ENCODE results near the gene TOX2. TPM values are rescaled to one million over a fixed set of nuclear protein-coding genes. Genes with fewer than 3 reads are reported as not detected.

TOX2 gene
- total RNA-seq, 1 experiment from 2014 or later: 2.7 TPM

- ChIA-PET CTCF (interaction anchor here (0.5 to 2.2 kb wide), 2 partner anchors 227 to 546 kb away, joined by 3 to 10 read pairs; no protein-coding TSS in a partner anchor), POLR2A (interaction anchor here (0.6 kb wide), 1 partner anchor 19 kb away, joined by 5 read pairs; no protein-coding TSS in a partner anchor)
- Mint-ChIP-seq H3K27me3 (ENCODE audit: insufficient read depth, unreplicated experiment) (no peaks in the 10 kb centered on the region), H3K4me3 (ENCODE audit: unreplicated experiment) (no peak overlapping the region), H3K4me1 (ENCODE audit: insufficient read depth, unreplicated experiment) (peaks cover 16% of the 10 kb centered on the region), H3K36me3 (ENCODE audit: insufficient read depth, unreplicated experiment) (no peaks in the 10 kb centered on the region), H3K9me3 (ENCODE audit: unreplicated experiment) (no peaks in the 10 kb centered on the region), H3K27ac (ENCODE audit: low read depth, unreplicated experiment) (no peak overlapping the region)
- TF ChIP-seq CTCF (IDR thresholded peaks at IDR 0.05; ENCODE audit: unreplicated experiment): no peak
- intact Hi-C loops (cut with micrococcal nuclease): loop anchor here (1.0 to 5.0 kb wide), 2 partner anchors 37 to 106 kb away; no protein-coding TSS in a partner anchor
- BruUV-seq (replicated peaks): no TSS peak
- no peak for DNase-seq (ENCODE audit: unreplicated experiment)
Measured at GRCh38 chr20:43976547-43976946, 61.9 kb downstream of the TOX2 start.

- no peak overlapping the region for H3K27ac Mint-ChIP-seq (ENCODE audit: low read depth, unreplicated experiment)
- intact Hi-C loops (cut with micrococcal nuclease): loop anchor here (5.0 kb wide), 1 partner anchor 105 kb away; no protein-coding TSS in a partner anchor
- no peak overlapping the region for H3K4me3 Mint-ChIP-seq (ENCODE audit: unreplicated experiment)
- no peaks in the 10 kb centered on the region for H3K36me3 Mint-ChIP-seq (ENCODE audit: insufficient read depth, unreplicated experiment)
- BruUV-seq (replicated peaks): no TSS peak
- peaks cover 16% of the 10 kb centered on the region for H3K4me1 Mint-ChIP-seq (ENCODE audit: insufficient read depth, unreplicated experiment)
- H3K27me3 Mint-ChIP-seq (ENCODE audit: insufficient read depth, unreplicated experiment): no peaks in the 10 kb centered on the region
- no peaks in the 10 kb centered on the region for H3K9me3 Mint-ChIP-seq (ENCODE audit: unreplicated experiment)
- ChIA-PET CTCF (interaction anchor here (1.1 to 2.2 kb wide), 3 partner anchors 10 to 227 kb away, joined by 4 to 10 read pairs (median 6); no protein-coding TSS in a partner anchor), POLR2A (no interaction called here)
- DNase-seq (ENCODE audit: unreplicated experiment): peak; percentile 49
- TF ChIP-seq CTCF (IDR thresholded peaks at IDR 0.05; ENCODE audit: unreplicated experiment): no peak
Measured at GRCh38 chr20:43977252-43977651, 62.6 kb downstream of the TOX2 start.

- Mint-ChIP-seq H3K4me1 (ENCODE audit: insufficient read depth, unreplicated experiment) (peaks cover 16% of the 10 kb centered on the region), H3K4me3 (ENCODE audit: unreplicated experiment) (no peak overlapping the region), H3K27me3 (ENCODE audit: insufficient read depth, unreplicated experiment) (no peaks in the 10 kb centered on the region), H3K27ac (ENCODE audit: low read depth, unreplicated experiment) (no peak overlapping the region), H3K36me3 (ENCODE audit: insufficient read depth, unreplicated experiment) (no peaks in the 10 kb centered on the region), H3K9me3 (ENCODE audit: unreplicated experiment) (no peaks in the 10 kb centered on the region)
- BruUV-seq (replicated peaks): no TSS peak
- CTCF ChIA-PET: interaction anchor here (0.6 to 2.2 kb wide), 5 partner anchors 9 to 334 kb away, joined by 3 to 10 read pairs (median 4); no protein-coding TSS in a partner anchor
- DNase-seq (ENCODE audit: unreplicated experiment): no peak
- TF ChIP-seq CTCF (IDR thresholded peaks at IDR 0.05; ENCODE audit: unreplicated experiment): no peak
- intact Hi-C loops (cut with micrococcal nuclease): loop anchor here (5.0 kb wide), 1 partner anchor 104 kb away; no protein-coding TSS in a partner anchor
- POLR2A ChIA-PET: interaction anchor here (0.8 kb wide), 1 partner anchor 23 kb away, joined by 3 read pairs; no protein-coding TSS in a partner anchor
Measured at GRCh38 chr20:43977962-43978361, 63.3 kb downstream of the TOX2 start.

- DNase-seq (ENCODE audit: unreplicated experiment): no peak
- H3K27me3 Mint-ChIP-seq (ENCODE audit: insufficient read depth, unreplicated experiment): no peaks in the 10 kb centered on the region
- no peak overlapping the region for H3K4me3 Mint-ChIP-seq (ENCODE audit: unreplicated experiment)
- no peaks in the 10 kb centered on the region for H3K36me3 Mint-ChIP-seq (ENCODE audit: insufficient read depth, unreplicated experiment)
- H3K9me3 Mint-ChIP-seq (ENCODE audit: unreplicated experiment): no peaks in the 10 kb centered on the region
- TF ChIP-seq CTCF (IDR thresholded peaks at IDR 0.05; ENCODE audit: unreplicated experiment): no peak
- ChIA-PET POLR2A (no interaction called here), CTCF (interaction anchor here (0.6 to 1.1 kb wide), 2 partner anchors 44 to 326 kb away, joined by 3 read pairs; no protein-coding TSS in a partner anchor)
- intact Hi-C loops (cut with micrococcal nuclease): loop anchor here (5.0 kb wide), 1 partner anchor 103 kb away; no protein-coding TSS in a partner anchor
- H3K27ac Mint-ChIP-seq (ENCODE audit: low read depth, unreplicated experiment): no peak overlapping the region
- H3K4me1 Mint-ChIP-seq (ENCODE audit: insufficient read depth, unreplicated experiment): peaks cover 16% of the 10 kb centered on the region
- BruUV-seq (replicated peaks): no TSS peak
Measured at GRCh38 chr20:43979576-43980105, 65.0 kb downstream of the TOX2 start.
